H9 (cell line): ENCODE measurements around the gene GALNT7. TPM values are rescaled to one million over a fixed set of nuclear protein-coding genes. Genes with fewer than 3 reads are reported as not detected.

Experiments
- DNase-seq: peaks from one replicate; pipeline ENCODE4 v3.0.0-alpha.2; 2017
- H2AFZ ChIP-seq: one replicate; pipeline ENCODE4 v1.6.1; 2013; ENCODE audit warnings: mild to moderate bottlenecking, low read length, control low read depth, moderate library complexity
- H2AK5ac ChIP-seq: 2 replicates; pipeline ENCODE4 v1.6.1; 2013; ENCODE audit warnings: low read length, control low read depth, mixed read lengths; ENCODE audit not compliant: insufficient read length
- H2BK120ac ChIP-seq: one replicate; pipeline ENCODE4 v1.6.1; 2013; ENCODE audit warnings: low read depth, mild to moderate bottlenecking, low read length, control low read depth, inconsistent platforms; ENCODE audit not compliant: poor library complexity, severe bottlenecking
- H2BK12ac ChIP-seq: 2 replicates; pipeline ENCODE4 v1.6.1; 2013; ENCODE audit warnings: low read length, control low read depth, mixed read lengths, low read depth; ENCODE audit not compliant: insufficient read length
- H2BK15ac ChIP-seq: 2 replicates; pipeline ENCODE4 v1.6.1; 2013; ENCODE audit warnings: low read depth, low read length, control low read depth
- H2BK20ac ChIP-seq: one replicate; pipeline ENCODE4 v1.6.1; 2013; ENCODE audit warnings: low read depth, mild to moderate bottlenecking, low read length, control low read depth, inconsistent platforms; ENCODE audit not compliant: poor library complexity, severe bottlenecking
- H2BK5ac ChIP-seq: 2 replicates; pipeline ENCODE4 v1.6.1; 2013; ENCODE audit warnings: low read length, control low read depth, mixed read lengths; ENCODE audit not compliant: insufficient read length
- H3K14ac ChIP-seq: 2 replicates; pipeline ENCODE4 v1.6.1; 2013; ENCODE audit warnings: low read length, control low read depth; ENCODE audit not compliant: insufficient read depth
- H3K18ac ChIP-seq: 2 replicates; pipeline ENCODE4 v1.6.1; 2013; ENCODE audit warnings: low read depth, mild to moderate bottlenecking, mixed read lengths, low read length, control low read depth; ENCODE audit not compliant: insufficient read length
- H3K23ac ChIP-seq: 2 replicates; pipeline ENCODE4 v1.6.1; 2013; ENCODE audit warnings: low read length, control low read depth, mixed read lengths, low read depth; ENCODE audit not compliant: insufficient read length
- H3K23me2 ChIP-seq: 2 replicates; pipeline ENCODE4 v1.6.1; 2013; ENCODE audit warnings: low read depth, mild to moderate bottlenecking, mixed read lengths, low read length, control low read depth; ENCODE audit not compliant: insufficient read length, poor library complexity, severe bottlenecking
- H3K27ac ChIP-seq: 2 replicates; pipeline ENCODE4 v1.5.1; 2013; ENCODE audit warnings: low read length, control low read depth, mixed read lengths, low read depth; ENCODE audit not compliant: insufficient read length
- H3K27me3 ChIP-seq: 2 replicates; pipeline ENCODE4 v1.6.1; 2013; ENCODE audit warnings: low read length, control low read depth, inconsistent platforms; ENCODE audit not compliant: insufficient read depth
- H3K4ac ChIP-seq: 2 replicates; pipeline ENCODE4 v1.6.1; 2013; ENCODE audit warnings: low read depth, mild to moderate bottlenecking, control low read depth, inconsistent platforms, low read length, moderate library complexity
- H3K4me1 ChIP-seq: 2 replicates; pipeline ENCODE4 v1.6.1; 2013; ENCODE audit warnings: low read length, control low read depth, inconsistent platforms; ENCODE audit not compliant: insufficient read depth
- H3K4me2 ChIP-seq: 2 replicates; pipeline ENCODE4 v1.6.1; 2013; ENCODE audit warnings: low read length, control low read depth, mixed read lengths; ENCODE audit not compliant: insufficient read length, insufficient read depth
- H3K56ac ChIP-seq: 2 replicates; pipeline ENCODE4 v1.6.1; 2013; ENCODE audit warnings: low read depth, mild to moderate bottlenecking, mixed read lengths, low read length, control low read depth; ENCODE audit not compliant: insufficient read length
- H3K79me1 ChIP-seq: 2 replicates; pipeline ENCODE4 v1.6.1; 2013; ENCODE audit warnings: low read depth, mild to moderate bottlenecking, moderate library complexity, low read length, control low read depth, inconsistent platforms; ENCODE audit not compliant: insufficient read depth, poor library complexity, severe bottlenecking
- H3K79me2 ChIP-seq: 2 replicates; pipeline ENCODE4 v1.6.1; 2013; ENCODE audit warnings: low read length, control low read depth, inconsistent platforms; ENCODE audit not compliant: insufficient read depth
- H3K9ac ChIP-seq: 2 replicates; pipeline ENCODE4 v1.6.1; 2013; ENCODE audit warnings: low read length, control low read depth, mixed read lengths; ENCODE audit not compliant: insufficient read length; ENCODE audit errors: extremely low read depth
- H3K9me3 ChIP-seq: one replicate; pipeline ENCODE4 v1.6.1; 2013; ENCODE audit warnings: low read depth, low read length, inconsistent platforms; ENCODE audit not compliant: control insufficient read depth
- H3T11ph ChIP-seq: one replicate; pipeline ENCODE4 v1.6.1; 2013; ENCODE audit warnings: mild to moderate bottlenecking, low read length, control low read depth, inconsistent platforms
- H4K20me1 ChIP-seq: one replicate; pipeline ENCODE4 v1.6.1; 2013; ENCODE audit not compliant: control insufficient read depth, insufficient read length, insufficient read depth
- H4K5ac ChIP-seq: 2 replicates; pipeline ENCODE4 v1.6.1; 2013; ENCODE audit warnings: low read depth, mild to moderate bottlenecking, mixed read lengths, low read length, control low read depth; ENCODE audit not compliant: insufficient read length
- H4K8ac ChIP-seq: replicated peaks from 2 replicates; pipeline ENCODE4 v1.6.1; 2013; ENCODE audit warnings: low read length, control low read depth, mixed read lengths, low read depth; ENCODE audit not compliant: insufficient read length
- H4K91ac ChIP-seq: 2 replicates; pipeline ENCODE4 v1.6.1; 2013; ENCODE audit warnings: low read depth, mild to moderate bottlenecking, moderate library complexity, mixed read lengths, low read length, control low read depth; ENCODE audit not compliant: insufficient read length
- H3K27ac Mint-ChIP-seq, 3 experiments: 2 replicates in 2 of 3; 3 replicates in 1 of 3; pipeline ENCODE4 v1.8.0; 2020 to 2021; ENCODE audit warnings: mixed read lengths in 3 of 3, mild to moderate bottlenecking in 1 of 3, moderate library complexity in 1 of 3
- H3K27me3 Mint-ChIP-seq: 2 replicates; pipeline ENCODE4 v1.8.0; 2021; ENCODE audit warnings: low read depth, mild to moderate bottlenecking, moderate library complexity, mixed read lengths
- H3K36me3 Mint-ChIP-seq, 3 experiments: 2 replicates in 2 of 3; 3 replicates in 1 of 3; pipeline ENCODE4 v1.8.0; 2020 to 2021; ENCODE audit warnings: low read depth in 3 of 3, mixed read lengths in 3 of 3; ENCODE audit not compliant: insufficient read depth in 1 of 3
- H3K4me1 Mint-ChIP-seq, 2 experiments: 2 replicates each; pipeline ENCODE4 v1.8.0; 2020; ENCODE audit warnings: mixed read lengths in 2 of 2
- H3K4me3 Mint-ChIP-seq, 2 experiments: 2 replicates in 1 of 2; 3 replicates in 1 of 2; pipeline ENCODE4 v1.8.0; 2020 to 2021; ENCODE audit warnings: mild to moderate bottlenecking in 2 of 2, mixed read lengths in 2 of 2, moderate library complexity in 1 of 2
- H3K9me3 Mint-ChIP-seq, 2 experiments: 2 replicates in 1 of 2; 3 replicates in 1 of 2; pipeline ENCODE4 v1.8.0; 2020; ENCODE audit warnings: mild to moderate bottlenecking in 2 of 2, mixed read lengths in 2 of 2, moderate library complexity in 1 of 2
- WGBS: extraction: QIAGEN DNeasy Blood & Tissue Kit; methylation state at CpG from one replicate; pipeline ENCODE4 v1.1.7; 2013; ENCODE audit warnings: missing lambda C conversion rate, low lambda C conversion rate, mixed read lengths; ENCODE audit not compliant: insufficient read length; ENCODE audit errors: extremely low coverage; 5-methylcytosine and 5-hydroxymethylcytosine counted together
- total RNA-seq: library from RNA; stranded (reverse); gene quantifications from 2 replicates; pipeline ENCODE4 v1.2.1, GENCODE V29; 2021
- TF ChIP-seq, protein P1 (sequence below): fragments of 200-600 bp; sonication (generic); conservative IDR thresholded peaks from 3 replicates; pipeline ENCODE4 v1.8.0; 2021; ENCODE audit warnings: antibody characterized with exemption, mild to moderate bottlenecking

The GALNT7 gene
- total RNA-seq, 1 experiment from 2014 or later: 57.3 TPM

DNA sequence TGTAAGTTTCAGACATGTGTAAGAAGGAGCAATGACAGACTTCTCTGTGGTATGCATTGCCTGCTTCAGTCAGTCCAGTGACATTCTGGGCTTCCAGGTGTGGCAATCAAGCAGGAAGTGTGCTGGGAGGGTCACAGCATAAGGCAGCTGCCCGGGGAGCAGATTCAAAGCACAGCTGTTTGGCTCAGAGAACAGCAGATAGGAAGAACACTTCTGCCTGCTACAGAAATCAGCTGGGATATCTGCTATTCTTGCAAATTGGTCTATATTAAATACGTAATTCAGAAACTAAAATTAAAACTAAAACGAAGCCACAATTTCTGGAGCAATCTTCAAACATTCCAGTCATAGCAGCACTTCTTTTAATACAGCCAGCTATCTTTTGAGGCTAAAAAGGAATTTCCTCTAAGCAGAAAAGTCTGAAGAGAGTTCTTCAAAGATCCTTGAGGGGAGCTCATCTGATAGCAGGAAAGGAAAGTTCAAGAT lies 47.5 kb upstream of the GALNT7 start:
- no peaks in the 10 kb centered on the region for H3K27me3 Mint-ChIP-seq
- H3K4me2 ChIP-seq: no peak overlapping the region
- no peak overlapping the region for H4K5ac ChIP-seq
- no peak overlapping the region for H2BK15ac ChIP-seq
- no peaks in the 10 kb centered on the region for H4K20me1 ChIP-seq
- no peak overlapping the region for H2AK5ac ChIP-seq
- no peaks in the 10 kb centered on the region for H3K27me3 ChIP-seq
- TF ChIP-seq, protein P1, sequence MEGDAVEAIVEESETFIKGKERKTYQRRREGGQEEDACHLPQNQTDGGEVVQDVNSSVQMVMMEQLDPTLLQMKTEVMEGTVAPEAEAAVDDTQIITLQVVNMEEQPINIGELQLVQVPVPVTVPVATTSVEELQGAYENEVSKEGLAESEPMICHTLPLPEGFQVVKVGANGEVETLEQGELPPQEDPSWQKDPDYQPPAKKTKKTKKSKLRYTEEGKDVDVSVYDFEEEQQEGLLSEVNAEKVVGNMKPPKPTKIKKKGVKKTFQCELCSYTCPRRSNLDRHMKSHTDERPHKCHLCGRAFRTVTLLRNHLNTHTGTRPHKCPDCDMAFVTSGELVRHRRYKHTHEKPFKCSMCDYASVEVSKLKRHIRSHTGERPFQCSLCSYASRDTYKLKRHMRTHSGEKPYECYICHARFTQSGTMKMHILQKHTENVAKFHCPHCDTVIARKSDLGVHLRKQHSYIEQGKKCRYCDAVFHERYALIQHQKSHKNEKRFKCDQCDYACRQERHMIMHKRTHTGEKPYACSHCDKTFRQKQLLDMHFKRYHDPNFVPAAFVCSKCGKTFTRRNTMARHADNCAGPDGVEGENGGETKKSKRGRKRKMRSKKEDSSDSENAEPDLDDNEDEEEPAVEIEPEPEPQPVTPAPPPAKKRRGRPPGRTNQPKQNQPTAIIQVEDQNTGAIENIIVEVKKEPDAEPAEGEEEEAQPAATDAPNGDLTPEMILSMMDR: no peak
- no peak overlapping the region for H3K27ac ChIP-seq
- H3K79me1 ChIP-seq: no peaks in the 10 kb centered on the region
- H3K9ac ChIP-seq: no peak overlapping the region
- peaks cover 2% of the 10 kb centered on the region; the same call in 1 of the 2 replicates for H3K4me1 ChIP-seq
- no peaks in the 10 kb centered on the region for H3K79me2 ChIP-seq
- H3T11ph ChIP-seq: no peak overlapping the region
- no peaks in the 10 kb centered on the region for H3K9me3 Mint-ChIP-seq
- H2BK12ac ChIP-seq: no peak overlapping the region
- 0 out of 7 replicates have a peak overlapping the region, but pooled peaks of 1 of the 3 experiments have one; percentile 54 for H3K27ac Mint-ChIP-seq
- H3K4me3 Mint-ChIP-seq: no peak overlapping the region
- no peaks in the 10 kb centered on the region for H3K23me2 ChIP-seq
- no peak overlapping the region for H4K8ac ChIP-seq
- peak; percentile 57 for DNase-seq
- no CpG with 5 or more reads among the region's 3 CpGs for WGBS
- H2BK120ac ChIP-seq: no peak overlapping the region
- peaks cover 6 to 8% of the 10 kb centered on the region in 2 experiments for H3K4me1 Mint-ChIP-seq
- H3K9me3 ChIP-seq: no peaks in the 10 kb centered on the region
- no peak overlapping the region for H2AFZ ChIP-seq
- no peak overlapping the region for H3K56ac ChIP-seq
- H3K23ac ChIP-seq: no peak overlapping the region
- H2BK5ac ChIP-seq: no peak overlapping the region
- no peak overlapping the region for H3K14ac ChIP-seq
- H2BK20ac ChIP-seq: no peak overlapping the region
- no peak overlapping the region for H4K91ac ChIP-seq
- no peak overlapping the region for H3K18ac ChIP-seq
- no peak overlapping the region for H3K4ac ChIP-seq
- no peaks in the 10 kb centered on the region; a peak in 2 of 7 replicates for H3K36me3 Mint-ChIP-seq
